H9 (cell line): Measurements from ENCODE around the gene LRP1B. TPM values are rescaled to one million over a fixed set of nuclear protein-coding genes. Genes with fewer than 3 reads are reported as not detected.
A peak's percentile ranks its signal among the peaks of the same experiment; 100 is the strongest.

Source experiments
- DNase-seq: peaks from one replicate; pipeline ENCODE4 v3.0.0-alpha.2; 2017
- H2AFZ ChIP-seq: one replicate; pipeline ENCODE4 v1.6.1; 2013; ENCODE audit warnings: mild to moderate bottlenecking, low read length, control low read depth, moderate library complexity
- H2AK5ac ChIP-seq: 2 replicates; pipeline ENCODE4 v1.6.1; 2013; ENCODE audit warnings: low read length, control low read depth, mixed read lengths; ENCODE audit not compliant: insufficient read length
- H2BK120ac ChIP-seq: one replicate; pipeline ENCODE4 v1.6.1; 2013; ENCODE audit warnings: low read depth, mild to moderate bottlenecking, low read length, control low read depth, inconsistent platforms; ENCODE audit not compliant: poor library complexity, severe bottlenecking
- H2BK12ac ChIP-seq: 2 replicates; pipeline ENCODE4 v1.6.1; 2013; ENCODE audit warnings: low read length, control low read depth, mixed read lengths, low read depth; ENCODE audit not compliant: insufficient read length
- H2BK15ac ChIP-seq: 2 replicates; pipeline ENCODE4 v1.6.1; 2013; ENCODE audit warnings: low read depth, low read length, control low read depth
- H2BK20ac ChIP-seq: one replicate; pipeline ENCODE4 v1.6.1; 2013; ENCODE audit warnings: low read depth, mild to moderate bottlenecking, low read length, control low read depth, inconsistent platforms; ENCODE audit not compliant: poor library complexity, severe bottlenecking
- H2BK5ac ChIP-seq: 2 replicates; pipeline ENCODE4 v1.6.1; 2013; ENCODE audit warnings: low read length, control low read depth, mixed read lengths; ENCODE audit not compliant: insufficient read length
- H3K14ac ChIP-seq: 2 replicates; pipeline ENCODE4 v1.6.1; 2013; ENCODE audit warnings: low read length, control low read depth; ENCODE audit not compliant: insufficient read depth
- H3K18ac ChIP-seq: 2 replicates; pipeline ENCODE4 v1.6.1; 2013; ENCODE audit warnings: low read depth, mild to moderate bottlenecking, mixed read lengths, low read length, control low read depth; ENCODE audit not compliant: insufficient read length
- H3K23ac ChIP-seq: 2 replicates; pipeline ENCODE4 v1.6.1; 2013; ENCODE audit warnings: low read length, control low read depth, mixed read lengths, low read depth; ENCODE audit not compliant: insufficient read length
- H3K23me2 ChIP-seq: 2 replicates; pipeline ENCODE4 v1.6.1; 2013; ENCODE audit warnings: low read depth, mild to moderate bottlenecking, mixed read lengths, low read length, control low read depth; ENCODE audit not compliant: insufficient read length, poor library complexity, severe bottlenecking
- H3K27ac ChIP-seq: 2 replicates; pipeline ENCODE4 v1.5.1; 2013; ENCODE audit warnings: low read length, control low read depth, mixed read lengths, low read depth; ENCODE audit not compliant: insufficient read length
- H3K27me3 ChIP-seq: 2 replicates; pipeline ENCODE4 v1.6.1; 2013; ENCODE audit warnings: low read length, control low read depth, inconsistent platforms; ENCODE audit not compliant: insufficient read depth
- H3K4ac ChIP-seq: 2 replicates; pipeline ENCODE4 v1.6.1; 2013; ENCODE audit warnings: low read depth, mild to moderate bottlenecking, control low read depth, inconsistent platforms, low read length, moderate library complexity
- H3K4me1 ChIP-seq: 2 replicates; pipeline ENCODE4 v1.6.1; 2013; ENCODE audit warnings: low read length, control low read depth, inconsistent platforms; ENCODE audit not compliant: insufficient read depth
- H3K4me2 ChIP-seq: 2 replicates; pipeline ENCODE4 v1.6.1; 2013; ENCODE audit warnings: low read length, control low read depth, mixed read lengths; ENCODE audit not compliant: insufficient read length, insufficient read depth
- H3K56ac ChIP-seq: 2 replicates; pipeline ENCODE4 v1.6.1; 2013; ENCODE audit warnings: low read depth, mild to moderate bottlenecking, mixed read lengths, low read length, control low read depth; ENCODE audit not compliant: insufficient read length
- H3K79me1 ChIP-seq: 2 replicates; pipeline ENCODE4 v1.6.1; 2013; ENCODE audit warnings: low read depth, mild to moderate bottlenecking, moderate library complexity, low read length, control low read depth, inconsistent platforms; ENCODE audit not compliant: insufficient read depth, poor library complexity, severe bottlenecking
- H3K79me2 ChIP-seq: 2 replicates; pipeline ENCODE4 v1.6.1; 2013; ENCODE audit warnings: low read length, control low read depth, inconsistent platforms; ENCODE audit not compliant: insufficient read depth
- H3K9ac ChIP-seq: 2 replicates; pipeline ENCODE4 v1.6.1; 2013; ENCODE audit warnings: low read length, control low read depth, mixed read lengths; ENCODE audit not compliant: insufficient read length; ENCODE audit errors: extremely low read depth
- H3K9me3 ChIP-seq: one replicate; pipeline ENCODE4 v1.6.1; 2013; ENCODE audit warnings: low read depth, low read length, inconsistent platforms; ENCODE audit not compliant: control insufficient read depth
- H3T11ph ChIP-seq: one replicate; pipeline ENCODE4 v1.6.1; 2013; ENCODE audit warnings: mild to moderate bottlenecking, low read length, control low read depth, inconsistent platforms
- H4K20me1 ChIP-seq: one replicate; pipeline ENCODE4 v1.6.1; 2013; ENCODE audit not compliant: control insufficient read depth, insufficient read length, insufficient read depth
- H4K5ac ChIP-seq: 2 replicates; pipeline ENCODE4 v1.6.1; 2013; ENCODE audit warnings: low read depth, mild to moderate bottlenecking, mixed read lengths, low read length, control low read depth; ENCODE audit not compliant: insufficient read length
- H4K8ac ChIP-seq: replicated peaks from 2 replicates; pipeline ENCODE4 v1.6.1; 2013; ENCODE audit warnings: low read length, control low read depth, mixed read lengths, low read depth; ENCODE audit not compliant: insufficient read length
- H4K91ac ChIP-seq: 2 replicates; pipeline ENCODE4 v1.6.1; 2013; ENCODE audit warnings: low read depth, mild to moderate bottlenecking, moderate library complexity, mixed read lengths, low read length, control low read depth; ENCODE audit not compliant: insufficient read length
- H3K27ac Mint-ChIP-seq, 3 experiments: 2 replicates in 2 of 3; 3 replicates in 1 of 3; pipeline ENCODE4 v1.8.0; 2020 to 2021; ENCODE audit warnings: mixed read lengths in 3 of 3, mild to moderate bottlenecking in 1 of 3, moderate library complexity in 1 of 3
- H3K27me3 Mint-ChIP-seq: 2 replicates; pipeline ENCODE4 v1.8.0; 2021; ENCODE audit warnings: low read depth, mild to moderate bottlenecking, moderate library complexity, mixed read lengths
- H3K36me3 Mint-ChIP-seq, 3 experiments: 2 replicates in 2 of 3; 3 replicates in 1 of 3; pipeline ENCODE4 v1.8.0; 2020 to 2021; ENCODE audit warnings: low read depth in 3 of 3, mixed read lengths in 3 of 3; ENCODE audit not compliant: insufficient read depth in 1 of 3
- H3K4me1 Mint-ChIP-seq, 2 experiments: 2 replicates each; pipeline ENCODE4 v1.8.0; 2020; ENCODE audit warnings: mixed read lengths in 2 of 2
- H3K4me3 Mint-ChIP-seq, 2 experiments: 2 replicates in 1 of 2; 3 replicates in 1 of 2; pipeline ENCODE4 v1.8.0; 2020 to 2021; ENCODE audit warnings: mild to moderate bottlenecking in 2 of 2, mixed read lengths in 2 of 2, moderate library complexity in 1 of 2
- H3K9me3 Mint-ChIP-seq, 2 experiments: 2 replicates in 1 of 2; 3 replicates in 1 of 2; pipeline ENCODE4 v1.8.0; 2020; ENCODE audit warnings: mild to moderate bottlenecking in 2 of 2, mixed read lengths in 2 of 2, moderate library complexity in 1 of 2
- WGBS: extraction: QIAGEN DNeasy Blood & Tissue Kit; methylation state at CpG from one replicate; pipeline ENCODE4 v1.1.7; 2013; ENCODE audit warnings: missing lambda C conversion rate, low lambda C conversion rate, mixed read lengths; ENCODE audit not compliant: insufficient read length; ENCODE audit errors: extremely low coverage; 5-methylcytosine and 5-hydroxymethylcytosine counted together
- total RNA-seq: library from RNA; stranded (reverse); gene quantifications from 2 replicates; pipeline ENCODE4 v1.2.1, GENCODE V29; 2021
- TF ChIP-seq, protein P1 (sequence below): fragments of 200-600 bp; sonication (generic); conservative IDR thresholded peaks from 3 replicates; pipeline ENCODE4 v1.8.0; 2021; ENCODE audit warnings: antibody characterized with exemption, mild to moderate bottlenecking

LRP1B gene
- total RNA-seq, 1 experiment from 2014 or later = not detected

DNA sequence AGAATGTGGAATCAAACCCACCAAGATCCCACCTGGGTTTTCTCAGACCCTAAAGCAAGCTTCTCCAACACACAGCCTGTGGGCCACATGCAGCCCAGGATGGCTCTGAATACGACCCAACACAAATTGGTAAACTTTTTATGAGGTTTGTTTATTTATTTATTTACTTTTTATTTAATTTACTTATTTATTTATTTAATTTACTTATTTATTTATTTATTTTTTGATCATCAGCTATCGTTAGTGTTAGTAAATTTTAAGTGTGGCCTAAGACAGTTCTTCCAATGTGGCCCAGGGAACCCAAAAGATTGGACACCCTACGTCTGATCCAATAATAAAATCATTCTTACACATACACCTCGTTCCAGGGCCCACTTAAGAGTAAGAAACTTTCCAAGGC lies 1451.1 kb downstream of the LRP1B start:
- no peak overlapping the region for H2BK20ac ChIP-seq
- H3K23ac ChIP-seq = no peak overlapping the region
- Mint-ChIP-seq H3K27ac (peak overlapping the region in 1 of 3 experiments; percentile 34; a peak in 1 of 7 replicates), H3K9me3 (no peaks in the 10 kb centered on the region), H3K27me3 (no peaks in the 10 kb centered on the region), H3K36me3 (no peaks in the 10 kb centered on the region), H3K4me3 (no peak overlapping the region), H3K4me1 (peaks cover 3 to 5% of the 10 kb centered on the region in 2 experiments; a peak in 3 of 4 replicates)
- H4K91ac ChIP-seq = no peak overlapping the region
- no peaks in the 10 kb centered on the region for H3K27me3 ChIP-seq
- H2AFZ ChIP-seq = no peak overlapping the region
- no peaks in the 10 kb centered on the region for H3K4me1 ChIP-seq
- no peak overlapping the region for H2AK5ac ChIP-seq
- DNase-seq = no peak
- H3K9ac ChIP-seq = no peak overlapping the region
- H3K18ac ChIP-seq = no peak overlapping the region
- H3K56ac ChIP-seq = no peak overlapping the region
- no peak overlapping the region for H3K4ac ChIP-seq
- H3K79me2 ChIP-seq = no peaks in the 10 kb centered on the region
- H2BK15ac ChIP-seq = no peak overlapping the region
- H3T11ph ChIP-seq = no peak overlapping the region
- no peaks in the 10 kb centered on the region for H4K20me1 ChIP-seq
- H3K14ac ChIP-seq = no peak overlapping the region
- no CpG with 5 or more reads among the region's 4 CpGs for WGBS
- no peak overlapping the region for H4K5ac ChIP-seq
- TF ChIP-seq, protein P1, sequence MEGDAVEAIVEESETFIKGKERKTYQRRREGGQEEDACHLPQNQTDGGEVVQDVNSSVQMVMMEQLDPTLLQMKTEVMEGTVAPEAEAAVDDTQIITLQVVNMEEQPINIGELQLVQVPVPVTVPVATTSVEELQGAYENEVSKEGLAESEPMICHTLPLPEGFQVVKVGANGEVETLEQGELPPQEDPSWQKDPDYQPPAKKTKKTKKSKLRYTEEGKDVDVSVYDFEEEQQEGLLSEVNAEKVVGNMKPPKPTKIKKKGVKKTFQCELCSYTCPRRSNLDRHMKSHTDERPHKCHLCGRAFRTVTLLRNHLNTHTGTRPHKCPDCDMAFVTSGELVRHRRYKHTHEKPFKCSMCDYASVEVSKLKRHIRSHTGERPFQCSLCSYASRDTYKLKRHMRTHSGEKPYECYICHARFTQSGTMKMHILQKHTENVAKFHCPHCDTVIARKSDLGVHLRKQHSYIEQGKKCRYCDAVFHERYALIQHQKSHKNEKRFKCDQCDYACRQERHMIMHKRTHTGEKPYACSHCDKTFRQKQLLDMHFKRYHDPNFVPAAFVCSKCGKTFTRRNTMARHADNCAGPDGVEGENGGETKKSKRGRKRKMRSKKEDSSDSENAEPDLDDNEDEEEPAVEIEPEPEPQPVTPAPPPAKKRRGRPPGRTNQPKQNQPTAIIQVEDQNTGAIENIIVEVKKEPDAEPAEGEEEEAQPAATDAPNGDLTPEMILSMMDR = no peak
- no peaks in the 10 kb centered on the region for H3K9me3 ChIP-seq
- H2BK5ac ChIP-seq = no peak overlapping the region
- no peak overlapping the region for H2BK120ac ChIP-seq
- no peak overlapping the region for H2BK12ac ChIP-seq
- no peaks in the 10 kb centered on the region for H3K79me1 ChIP-seq
- H3K27ac ChIP-seq = no peak overlapping the region
- H4K8ac ChIP-seq = no peak overlapping the region
- H3K23me2 ChIP-seq = no peaks in the 10 kb centered on the region
- no peak overlapping the region for H3K4me2 ChIP-seq
